ENCODE measurements around the gene MAGI1.

Gene MAGI1

GRCh38 chr3:65793495-65794200 is 245.1 kb downstream of the MAGI1 start:
- no peak overlapping the region for H3K4me3 ChIP-seq (ENCODE audit: low read depth, low read length)
- DNase-seq (ENCODE audit: low read depth), result no peak

GRCh38 chr3:65788461-65788860 is 250.3 kb downstream of the MAGI1 start:
- H3K4me3 ChIP-seq (ENCODE audit: low read depth, low read length), result no peak overlapping the region
- no peak for DNase-seq (ENCODE audit: low read depth)

- DNase-seq (ENCODE audit: low read depth), result no peak
- H3K4me3 ChIP-seq (ENCODE audit: low read depth, low read length), result no peak overlapping the region
Observed at GRCh38 chr3:65787827-65788226, 250.9 kb downstream of the MAGI1 start.

- DNase-seq (ENCODE audit: low read depth), result no peak
- H3K4me3 ChIP-seq (ENCODE audit: low read depth, low read length), result no peak overlapping the region
Observed at GRCh38 chr3:65787340-65787739, 251.4 kb downstream of the MAGI1 start.

- no peak for DNase-seq (ENCODE audit: low read depth)
Observed at GRCh38 chr3:65786890-65787289, 251.8 kb downstream of the MAGI1 start.

GRCh38 chr3:65785065-65785645 is 253.6 kb downstream of the MAGI1 start:
- no peak overlapping the region for H3K4me3 ChIP-seq (ENCODE audit: low read depth, low read length)
- peak; percentile 36 for DNase-seq (ENCODE audit: low read depth)

More at GRCh38 chr3:65786890-65787289, 251.8 kb downstream of the MAGI1 start:
- no peak overlapping the region for H3K4me3 ChIP-seq (ENCODE audit: low read depth, low read length)

GRCh38 chr3:65783117-65783516 is 255.6 kb downstream of the MAGI1 start:
- DNase-seq (ENCODE audit: low read depth), result no peak
- no peak overlapping the region for H3K4me3 ChIP-seq (ENCODE audit: low read depth, low read length)

GRCh38 chr3:65781594-65781993 is 257.1 kb downstream of the MAGI1 start:
- H3K4me3 ChIP-seq (ENCODE audit: low read depth, low read length), result no peak overlapping the region
- no peak for DNase-seq (ENCODE audit: low read depth)

- no peak for DNase-seq (ENCODE audit: low read depth)
- no peak overlapping the region for H3K4me3 ChIP-seq (ENCODE audit: low read depth, low read length)
Observed at GRCh38 chr3:65779390-65779789, 259.3 kb downstream of the MAGI1 start.

- no peak for DNase-seq (ENCODE audit: low read depth)
- no peak overlapping the region for H3K4me3 ChIP-seq (ENCODE audit: low read depth, low read length)
Observed at GRCh38 chr3:65778968-65779367, 259.8 kb downstream of the MAGI1 start.

- no peak for DNase-seq (ENCODE audit: low read depth)
- no peak overlapping the region for H3K4me3 ChIP-seq (ENCODE audit: low read depth, low read length)
Observed at GRCh38 chr3:65777050-65777449, 261.7 kb downstream of the MAGI1 start.

- DNase-seq (ENCODE audit: low read depth), result no peak
- no peak overlapping the region for H3K4me3 ChIP-seq (ENCODE audit: low read depth, low read length)
Observed at GRCh38 chr3:65776494-65776893, 262.2 kb downstream of the MAGI1 start.

GRCh38 chr3:65776081-65776480 is 262.6 kb downstream of the MAGI1 start:
- H3K4me3 ChIP-seq (ENCODE audit: low read depth, low read length), result no peak overlapping the region
- no peak for DNase-seq (ENCODE audit: low read depth)

GRCh38 chr3:65772758-65773157 is 266.0 kb downstream of the MAGI1 start:
- no peak for DNase-seq (ENCODE audit: low read depth)
- H3K4me3 ChIP-seq (ENCODE audit: low read depth, low read length), result no peak overlapping the region

GRCh38 chr3:65767551-65767950 is 271.2 kb downstream of the MAGI1 start:
- no peak for DNase-seq (ENCODE audit: low read depth)
- no peak overlapping the region for H3K4me3 ChIP-seq (ENCODE audit: low read depth, low read length)

- H3K4me3 ChIP-seq (ENCODE audit: low read depth, low read length), result no peak overlapping the region
- no peak for DNase-seq (ENCODE audit: low read depth)
Observed at GRCh38 chr3:65762235-65762580, 276.5 kb downstream of the MAGI1 start.

GRCh38 chr3:65761446-65762234 is 277.1 kb downstream of the MAGI1 start:
- no peak overlapping the region for H3K4me3 ChIP-seq (ENCODE audit: low read depth, low read length)

GRCh38 chr3:65758876-65759598 is 279.7 kb downstream of the MAGI1 start:
- DNase-seq (ENCODE audit: low read depth), result no peak
- no peak overlapping the region for H3K4me3 ChIP-seq (ENCODE audit: low read depth, low read length)

More at GRCh38 chr3:65761446-65762234, 277.1 kb downstream of the MAGI1 start:
- DNase-seq (ENCODE audit: low read depth), result no peak

GRCh38 chr3:65758438-65758837 is 280.3 kb downstream of the MAGI1 start:
- H3K4me3 ChIP-seq (ENCODE audit: low read depth, low read length), result no peak overlapping the region
- DNase-seq (ENCODE audit: low read depth), result no peak

- no peak for DNase-seq (ENCODE audit: low read depth)
- H3K4me3 ChIP-seq (ENCODE audit: low read depth, low read length), result no peak overlapping the region
Observed at GRCh38 chr3:65752636-65753035, 286.1 kb downstream of the MAGI1 start.
